Putamen (tissue), 1 donor: ENCODE data around the gene ZBED4.

Experiments
- DNase-seq: peaks from one replicate; pipeline ENCODE4 v3.0.0-alpha.2; 2016; ENCODE audit warnings: low spot score

ZBED4 gene

DNA sequence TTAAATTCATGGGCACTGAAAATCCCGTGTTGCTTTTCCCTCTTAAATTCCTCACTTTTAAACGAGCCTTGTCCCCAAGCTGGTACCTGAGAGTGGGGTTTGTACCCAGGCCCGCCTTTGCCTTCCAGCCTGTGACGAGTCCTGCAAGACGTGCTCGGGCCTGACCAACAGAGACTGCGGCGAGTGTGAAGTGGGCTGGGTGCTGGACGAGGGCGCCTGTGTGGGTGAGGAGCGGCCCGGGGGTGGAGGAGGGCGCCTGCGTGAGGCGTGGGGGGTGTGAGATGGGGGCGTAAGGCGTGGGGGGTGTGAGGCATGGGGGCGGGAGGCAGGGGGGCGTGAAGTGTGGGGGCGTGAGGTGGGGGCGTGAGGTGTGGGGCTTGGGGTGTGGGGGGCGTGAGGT, 68.8 kb downstream of the ZBED4 start:
- no peak for DNase-seq

DNA sequence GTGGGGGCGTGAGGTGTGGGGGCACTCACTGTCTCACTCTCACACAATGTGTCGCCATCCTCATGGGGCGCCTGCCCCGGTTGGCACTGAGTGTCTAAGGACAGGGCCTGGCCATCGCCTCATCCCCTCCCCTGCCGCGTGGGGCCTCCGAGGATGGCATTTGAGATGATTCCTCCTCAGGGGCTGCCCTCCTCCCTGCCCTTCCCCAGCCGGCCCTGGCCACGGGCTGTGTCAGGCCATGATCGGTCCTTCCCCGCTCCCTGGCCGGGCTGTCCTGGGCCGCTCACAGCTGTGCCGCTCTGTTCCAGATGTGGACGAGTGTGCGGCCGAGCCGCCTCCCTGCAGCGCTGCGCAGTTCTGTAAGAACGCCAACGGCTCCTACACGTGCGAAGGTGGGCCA, 69.3 kb downstream of the ZBED4 start:
- DNase-seq = no peak

DNA sequence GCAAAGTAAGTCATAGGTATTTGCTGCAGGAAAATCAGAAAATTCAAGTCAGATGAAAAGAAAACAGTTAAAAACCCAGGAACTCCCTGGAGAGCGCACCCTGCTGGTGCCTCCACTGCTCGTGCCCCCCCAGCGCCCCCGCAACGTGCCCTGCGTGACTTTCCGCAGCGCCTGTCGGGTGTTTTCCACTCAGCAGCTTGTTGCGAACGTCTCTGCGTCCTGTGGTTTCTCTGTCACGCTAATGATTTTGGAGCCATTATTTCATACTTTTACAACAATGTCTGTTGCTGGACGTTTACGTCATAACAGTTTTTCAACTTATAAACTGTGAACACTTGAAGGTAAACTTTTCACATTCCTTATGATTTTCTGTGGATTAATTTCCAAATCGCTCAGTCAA, 69.8 kb downstream of the ZBED4 start:
- no peak for DNase-seq

DNA sequence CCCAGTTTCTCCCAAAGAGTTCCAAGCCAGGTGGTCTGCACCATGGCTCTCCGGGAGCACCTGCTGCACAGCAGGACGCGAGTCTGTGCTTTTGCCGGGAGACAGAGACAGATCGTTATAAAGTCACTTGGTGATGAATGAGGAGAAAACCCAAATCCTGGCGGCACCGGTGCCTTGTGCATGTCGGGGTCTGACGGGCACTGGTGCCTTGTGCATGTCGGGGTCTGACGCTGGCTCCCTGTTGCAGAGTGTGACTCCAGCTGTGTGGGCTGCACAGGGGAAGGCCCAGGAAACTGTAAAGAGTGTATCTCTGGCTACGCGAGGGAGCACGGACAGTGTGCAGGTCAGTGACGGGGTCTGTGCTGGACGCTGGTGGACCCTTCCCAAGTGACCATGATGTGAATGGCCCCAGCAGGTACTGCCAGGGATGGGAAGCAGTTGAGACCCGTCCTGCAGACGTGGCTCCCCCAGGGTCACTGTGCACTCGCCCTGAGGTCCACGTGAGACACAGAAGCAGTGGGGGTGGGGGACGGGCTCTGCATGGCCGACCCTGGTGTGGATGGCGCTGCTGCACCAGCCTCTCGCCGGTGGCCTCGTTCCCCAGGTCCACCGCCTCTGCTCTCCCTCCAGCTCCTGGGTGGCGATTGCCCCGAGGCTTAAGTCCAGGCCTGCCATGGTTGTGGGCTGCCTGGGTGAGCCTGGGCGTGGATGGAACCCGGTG, 70.6 kb downstream of the ZBED4 start:
- DNase-seq = no peak

DNA sequence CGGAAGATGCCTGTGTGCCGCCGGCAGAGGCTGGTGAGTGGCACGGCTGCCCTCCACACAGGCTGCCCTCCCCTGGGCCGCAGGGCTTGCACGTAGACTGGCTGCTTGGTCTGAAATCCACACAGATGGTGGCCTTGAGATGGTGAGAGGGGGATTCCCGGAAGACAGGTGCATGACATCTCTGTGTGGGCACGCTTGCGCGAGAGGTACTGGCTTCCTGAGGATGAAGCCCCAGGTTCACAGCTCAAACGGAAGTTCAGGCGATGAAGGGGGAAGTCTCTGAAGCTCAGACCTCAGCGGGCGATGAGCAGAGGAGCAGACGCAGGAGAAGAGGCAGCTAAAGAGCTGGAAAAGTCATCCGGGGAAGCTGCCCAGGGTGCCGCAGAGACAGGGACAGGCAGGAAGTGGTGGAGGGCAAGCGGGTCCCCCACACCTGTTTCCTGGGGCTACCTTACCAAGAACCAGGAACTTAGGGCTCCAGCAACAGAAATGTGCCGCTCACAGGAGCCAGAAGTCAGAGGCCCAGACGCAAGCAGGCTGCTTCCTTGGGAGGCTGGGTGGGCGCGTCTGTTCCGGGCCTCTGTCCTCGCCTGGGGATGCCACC, 72.0 kb downstream of the ZBED4 start:
- DNase-seq = no peak

DNA sequence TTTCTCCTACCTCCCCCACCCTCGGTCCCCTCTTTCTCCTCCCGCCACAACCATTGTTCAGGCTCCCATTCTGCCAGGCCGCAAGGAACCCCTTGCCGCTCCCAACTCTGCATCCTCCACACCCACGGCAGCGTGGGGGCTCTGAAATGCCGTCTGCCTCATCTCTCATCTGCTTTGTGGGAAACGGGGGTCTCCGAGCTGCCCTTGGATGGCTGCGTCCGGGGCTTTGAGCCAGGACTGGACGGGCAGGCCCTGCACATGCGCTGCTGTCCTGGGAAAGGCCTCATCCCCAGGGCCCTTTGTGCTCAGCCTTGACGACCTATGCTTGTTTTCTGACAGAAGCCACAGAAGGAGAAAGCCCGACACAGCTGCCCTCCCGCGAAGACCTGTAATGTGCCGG, 73.3 kb downstream of the ZBED4 start:
- DNase-seq = no peak

DNA sequence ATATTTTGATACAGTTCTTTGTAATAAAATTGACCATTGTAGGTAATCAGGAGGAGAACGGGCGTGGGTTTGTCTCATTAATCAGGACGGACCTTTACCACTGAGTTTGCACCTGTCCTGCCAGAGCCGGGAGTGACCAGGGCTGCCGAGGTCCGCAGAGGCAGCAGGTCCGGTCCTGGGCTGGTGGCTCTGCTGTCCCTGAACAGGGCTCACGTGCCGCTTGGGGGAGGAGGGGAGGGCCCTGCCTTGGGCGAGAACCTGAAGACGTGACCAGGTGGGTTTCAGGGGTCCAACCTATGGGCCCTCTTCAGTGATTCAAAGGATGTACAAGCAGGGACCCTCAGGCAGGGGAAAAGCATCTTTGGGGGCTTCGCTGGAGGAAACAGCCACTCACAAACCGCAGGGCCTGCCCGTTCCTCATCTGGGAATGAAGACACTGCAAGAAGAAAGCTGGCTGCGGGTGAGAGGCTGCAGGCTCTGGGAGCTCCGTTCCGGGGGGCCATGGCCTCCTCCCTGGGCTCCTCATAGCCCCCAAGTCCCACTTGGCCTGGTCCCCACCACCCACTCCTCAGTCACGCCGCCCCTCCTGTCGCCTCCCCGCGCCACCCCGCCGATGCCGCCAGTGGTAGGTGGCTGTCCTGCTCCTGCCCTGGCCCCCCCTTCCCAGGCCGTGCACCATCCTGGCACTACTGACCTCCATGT, 74.0 kb downstream of the ZBED4 start:
- DNase-seq = no peak

DNA sequence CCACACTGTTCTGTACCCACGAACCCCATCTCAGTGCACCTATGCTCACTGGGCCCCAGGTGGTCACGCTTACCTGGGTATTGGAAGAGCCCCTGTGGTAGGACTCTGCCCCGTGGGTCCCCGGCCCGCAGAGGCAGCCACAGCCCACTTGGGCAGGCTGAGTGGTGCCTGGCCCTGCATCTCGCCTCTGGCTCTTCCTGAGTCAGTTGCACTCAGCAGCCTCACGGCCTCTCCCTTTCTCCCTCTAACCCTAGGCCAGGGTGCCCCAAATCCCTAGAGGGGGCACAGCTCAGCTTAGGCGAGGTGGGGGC, 74.5 kb downstream of the ZBED4 start:
- no peak for DNase-seq

DNA sequence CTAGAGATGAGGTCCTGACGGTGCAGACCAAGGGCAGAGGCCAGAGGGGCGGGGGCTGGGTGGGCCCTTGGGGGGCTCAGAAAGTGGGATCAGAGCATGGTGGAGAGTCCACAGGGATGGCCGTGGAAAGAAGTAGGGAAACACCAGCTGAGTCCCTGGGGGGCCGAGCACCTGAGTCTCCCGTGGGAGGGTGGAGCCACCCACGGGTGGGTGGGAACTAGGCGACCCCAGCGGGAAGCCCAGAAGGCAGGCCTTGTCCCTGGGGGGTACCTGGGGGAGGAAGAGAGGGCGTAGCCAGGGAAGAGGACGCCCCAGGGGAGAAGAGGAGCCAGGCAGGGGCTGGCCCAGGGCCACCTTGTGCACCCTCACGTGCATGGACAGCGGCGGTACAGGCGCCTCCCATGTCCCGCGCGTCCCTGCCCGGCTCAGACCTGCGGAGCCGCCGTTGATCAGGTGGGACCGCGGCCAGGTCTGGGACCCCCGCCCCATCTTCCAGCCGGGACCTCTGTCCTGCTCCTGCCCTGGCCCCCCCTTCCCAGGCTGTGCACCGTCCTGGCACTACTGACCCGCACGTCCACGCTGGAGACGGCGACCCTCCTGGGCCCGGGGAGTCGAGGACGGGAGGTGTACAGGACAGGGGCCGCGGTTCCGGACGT, 75.0 kb downstream of the ZBED4 start:
- no peak for DNase-seq

DNA sequence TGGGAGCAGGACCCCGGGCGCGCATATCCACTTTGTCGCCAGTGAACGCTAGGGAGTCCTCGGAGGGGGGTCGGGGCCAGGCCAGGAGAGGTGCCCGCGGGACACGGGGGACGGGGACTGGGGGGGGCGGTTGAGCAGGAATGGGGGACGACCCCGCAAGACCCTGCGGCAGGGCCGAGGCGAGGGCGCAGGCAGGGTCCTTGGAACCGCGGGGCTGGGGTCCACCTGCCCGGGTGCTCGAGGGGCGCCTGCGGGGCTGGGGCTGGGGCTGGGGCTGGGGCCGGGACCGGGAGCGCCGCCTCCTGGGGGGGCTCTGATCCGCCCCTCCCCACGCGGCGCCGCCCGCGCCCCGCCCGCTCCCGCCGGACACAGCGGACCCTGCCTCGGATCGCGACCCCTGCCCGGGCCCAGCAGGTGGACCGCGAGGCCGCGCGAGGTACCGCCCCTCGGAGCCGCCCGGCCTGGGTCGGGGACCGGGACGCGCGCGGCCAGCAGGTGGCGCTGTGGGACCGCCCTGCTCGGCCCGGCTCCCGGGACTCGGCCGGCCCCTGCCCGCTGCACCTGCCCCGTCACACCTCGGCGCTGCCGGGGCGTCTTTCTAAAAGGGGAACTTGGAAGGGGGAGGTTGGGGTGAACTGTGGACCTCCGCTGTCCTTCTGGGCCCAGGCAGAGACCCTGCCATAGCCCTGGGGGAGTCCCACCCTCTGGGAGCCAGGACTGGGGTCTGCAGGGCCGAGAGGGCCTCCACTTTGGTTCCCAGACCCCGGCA, 75.8 kb downstream of the ZBED4 start:
- no peak for DNase-seq

DNA sequence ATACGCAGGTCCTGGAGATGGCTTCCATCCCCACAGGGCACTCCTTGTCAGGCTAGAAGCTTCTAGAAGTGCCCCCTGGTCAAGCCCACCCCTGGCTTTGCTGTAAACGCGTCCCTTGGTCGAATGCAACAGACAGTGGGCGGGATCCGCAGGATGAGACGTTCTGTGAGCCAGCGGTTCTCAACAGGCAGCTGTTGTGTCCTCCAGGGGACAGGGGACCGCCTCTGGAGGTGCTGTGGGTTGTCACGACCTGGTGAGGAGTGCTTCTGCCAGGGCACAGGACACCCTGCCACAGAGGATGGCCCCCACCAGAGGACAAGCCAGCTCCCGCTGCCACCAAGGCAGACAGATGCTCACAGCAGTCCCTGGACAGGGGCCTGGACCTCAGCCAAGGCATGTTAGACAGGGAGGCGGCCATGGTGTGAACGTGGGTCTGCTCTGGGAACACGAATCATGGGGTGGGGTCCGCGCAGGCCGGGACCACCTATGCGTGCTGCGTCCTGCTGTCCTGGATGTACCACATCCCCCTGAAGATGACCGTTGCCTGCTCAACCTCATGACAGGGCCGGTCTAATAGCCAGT, 76.4 kb downstream of the ZBED4 start:
- no peak for DNase-seq

DNA sequence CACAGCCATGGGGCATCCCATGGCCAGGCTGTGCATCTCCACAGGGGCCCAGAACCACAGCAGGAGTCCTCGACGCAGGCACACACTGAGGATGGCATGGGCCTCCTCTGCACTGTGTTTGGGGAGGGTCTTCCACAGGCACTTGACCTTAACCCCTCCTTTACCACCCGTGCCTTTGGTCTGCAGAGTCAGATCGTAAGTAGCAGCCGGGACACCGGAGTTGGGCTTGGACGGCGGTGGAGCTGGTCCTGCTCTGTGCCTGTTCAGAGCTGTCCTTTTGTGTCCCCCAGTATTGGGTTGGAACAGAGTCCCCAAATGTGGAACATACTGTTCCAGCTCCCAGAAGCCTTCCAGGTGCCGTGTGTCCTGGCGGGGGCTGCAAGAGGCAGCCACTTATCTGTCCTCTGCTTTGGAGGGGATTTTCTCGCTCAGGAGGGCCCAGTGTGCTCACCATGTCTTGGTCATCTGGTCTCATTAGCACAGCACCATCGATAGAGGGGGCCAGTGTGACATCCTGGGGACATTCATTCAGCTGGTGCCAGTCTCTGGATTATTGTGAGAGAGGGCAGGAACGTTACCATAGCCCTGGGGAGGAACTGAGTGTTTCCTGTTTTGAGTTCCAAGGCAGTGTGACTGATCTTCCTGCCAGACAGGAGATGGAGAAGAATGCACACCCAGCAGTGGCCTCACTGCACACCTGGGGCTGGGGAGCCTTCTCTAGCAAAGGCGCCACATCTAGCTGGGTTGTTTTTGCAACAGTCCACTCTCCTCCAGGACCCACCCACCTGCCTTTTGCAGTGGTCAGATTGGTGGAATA, 77.2 kb downstream of the ZBED4 start:
- peak; percentile 81 for DNase-seq

DNA sequence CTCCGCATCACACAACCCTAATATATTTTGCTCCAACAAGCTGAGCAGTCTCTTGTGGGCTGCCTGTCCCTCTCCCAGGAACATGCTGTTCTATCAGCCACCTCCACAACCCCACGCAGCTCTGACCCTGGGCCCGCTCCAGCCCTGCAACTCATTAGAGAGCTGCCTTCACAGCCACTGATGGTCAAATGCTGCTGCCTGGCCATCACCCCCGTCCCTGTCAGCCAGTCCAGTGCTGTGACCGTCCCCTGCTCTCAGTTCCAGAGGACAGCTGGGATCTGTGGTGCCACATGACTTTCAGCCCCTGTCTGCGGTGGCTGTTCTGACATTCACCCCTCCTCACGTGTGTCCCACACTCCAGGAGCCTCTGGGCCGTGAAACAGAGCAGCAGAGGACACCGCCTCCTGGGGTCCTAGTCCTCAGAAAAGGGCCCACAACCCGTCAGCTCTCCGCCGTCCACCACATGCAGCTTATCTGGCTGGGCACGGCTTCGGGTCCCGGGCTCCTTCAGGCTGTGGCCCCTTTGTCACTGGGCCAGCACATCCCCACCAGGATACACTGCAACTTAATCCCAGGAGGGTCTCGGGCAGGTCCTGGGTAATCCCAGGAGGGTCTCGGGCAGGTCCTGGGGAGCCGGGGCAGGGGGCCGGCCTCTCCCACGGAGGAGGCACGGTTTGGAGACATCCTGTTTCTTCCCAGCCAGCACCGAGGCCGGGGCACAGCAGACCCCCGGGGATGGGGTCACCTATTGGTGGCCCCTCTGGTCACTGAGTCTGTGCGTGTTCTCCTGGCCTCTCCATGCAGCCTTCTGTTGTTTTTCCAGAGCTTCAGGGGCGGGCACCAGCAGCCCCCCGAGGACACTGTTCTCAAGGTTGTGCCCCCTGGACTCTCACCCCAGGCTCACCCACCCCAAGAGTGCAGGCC, 79.9 kb downstream of the ZBED4 start:
- DNase-seq = peak; percentile 59

DNA sequence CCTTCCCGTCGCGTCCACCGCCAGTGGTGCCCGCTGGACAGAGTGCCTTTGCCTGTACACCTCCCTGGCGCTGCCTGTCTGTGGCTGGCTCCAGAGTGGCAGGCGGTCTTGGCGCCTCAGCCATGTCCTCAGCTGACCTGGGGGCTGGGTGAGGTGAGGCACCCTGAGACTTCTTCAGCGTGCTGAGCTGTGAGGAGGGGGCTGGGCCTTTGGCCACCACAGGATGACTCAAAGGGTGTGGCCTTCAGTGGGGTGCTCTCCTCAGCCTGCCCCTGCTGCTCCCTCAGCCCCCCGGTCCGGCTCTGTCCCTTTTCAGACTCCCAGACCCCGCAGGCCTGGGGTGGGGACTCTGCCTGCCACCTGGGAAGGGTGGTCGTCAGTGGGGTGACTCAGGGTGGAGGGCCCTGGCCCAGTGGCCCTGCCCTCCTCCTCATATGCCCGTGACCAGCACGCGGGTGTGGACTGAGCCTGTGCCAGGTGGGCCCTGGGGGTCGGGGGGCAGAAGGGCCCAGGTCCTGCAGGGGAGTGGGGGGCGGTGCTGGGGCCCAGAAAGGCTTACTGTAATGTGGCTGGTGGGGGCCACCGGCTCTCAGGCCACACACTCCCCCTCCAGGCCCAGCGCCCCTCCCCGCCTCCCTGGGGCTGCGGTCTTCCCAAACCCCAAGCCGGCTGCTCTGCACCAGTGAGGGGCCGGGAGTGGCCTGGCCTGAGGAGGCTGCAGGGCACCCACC, 80.7 kb downstream of the ZBED4 start:
- peak; percentile 52 for DNase-seq

DNA sequence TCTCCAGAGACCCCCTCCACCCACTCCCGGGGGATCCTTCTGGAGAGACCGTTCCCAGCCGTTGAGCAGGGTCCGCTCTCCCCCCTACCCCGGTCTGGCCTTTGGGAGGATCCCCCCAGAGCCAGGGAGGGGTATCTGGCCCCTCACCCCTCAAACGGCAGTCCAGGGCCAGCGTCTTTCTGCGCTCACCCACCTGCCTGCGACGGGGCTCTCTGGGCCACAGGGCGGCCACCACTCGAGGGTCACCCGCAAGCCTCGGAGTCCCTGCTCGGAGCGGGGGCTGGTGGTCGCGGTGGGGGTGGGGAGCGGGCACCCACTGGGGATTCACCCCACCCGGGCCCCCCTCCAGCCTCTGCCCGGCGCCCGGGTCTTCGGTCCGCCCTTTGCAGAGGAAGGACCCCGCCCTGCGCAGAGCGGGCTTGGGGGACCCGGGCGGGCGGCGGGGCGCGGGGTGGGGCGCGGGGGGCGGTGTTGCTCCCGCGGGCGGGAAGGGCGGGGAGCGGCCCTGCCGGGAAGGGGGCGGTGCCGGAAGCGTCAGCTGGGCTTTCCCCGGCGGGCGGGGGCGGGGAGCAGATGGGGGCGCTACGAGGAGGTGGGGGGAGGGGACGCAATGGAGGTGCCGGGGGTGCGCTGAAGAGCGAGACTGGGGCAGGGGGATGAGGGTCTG, 81.4 kb downstream of the ZBED4 start:
- DNase-seq = peak; percentile 61

DNA sequence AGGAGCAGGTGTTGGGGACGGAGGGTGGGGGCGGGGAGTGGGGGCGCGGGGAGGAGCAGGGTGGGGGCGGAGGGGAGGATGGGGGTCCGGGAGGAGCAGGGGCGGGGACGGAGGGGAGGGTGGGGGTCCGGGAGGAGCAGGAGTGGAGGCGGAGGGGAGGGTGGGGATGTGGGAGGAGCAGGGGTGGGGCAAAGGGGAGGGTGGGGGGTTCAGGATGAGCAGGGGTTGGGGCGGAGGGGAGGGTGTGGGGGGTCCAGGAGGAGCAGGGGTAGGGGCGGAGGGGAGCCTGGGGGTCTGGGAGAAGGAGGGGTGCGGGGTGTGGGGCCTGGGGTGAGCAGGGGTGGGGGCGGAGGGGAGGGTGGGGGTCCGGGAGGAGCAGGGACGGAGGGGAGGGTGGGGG, 81.9 kb downstream of the ZBED4 start:
- DNase-seq = no peak

DNA sequence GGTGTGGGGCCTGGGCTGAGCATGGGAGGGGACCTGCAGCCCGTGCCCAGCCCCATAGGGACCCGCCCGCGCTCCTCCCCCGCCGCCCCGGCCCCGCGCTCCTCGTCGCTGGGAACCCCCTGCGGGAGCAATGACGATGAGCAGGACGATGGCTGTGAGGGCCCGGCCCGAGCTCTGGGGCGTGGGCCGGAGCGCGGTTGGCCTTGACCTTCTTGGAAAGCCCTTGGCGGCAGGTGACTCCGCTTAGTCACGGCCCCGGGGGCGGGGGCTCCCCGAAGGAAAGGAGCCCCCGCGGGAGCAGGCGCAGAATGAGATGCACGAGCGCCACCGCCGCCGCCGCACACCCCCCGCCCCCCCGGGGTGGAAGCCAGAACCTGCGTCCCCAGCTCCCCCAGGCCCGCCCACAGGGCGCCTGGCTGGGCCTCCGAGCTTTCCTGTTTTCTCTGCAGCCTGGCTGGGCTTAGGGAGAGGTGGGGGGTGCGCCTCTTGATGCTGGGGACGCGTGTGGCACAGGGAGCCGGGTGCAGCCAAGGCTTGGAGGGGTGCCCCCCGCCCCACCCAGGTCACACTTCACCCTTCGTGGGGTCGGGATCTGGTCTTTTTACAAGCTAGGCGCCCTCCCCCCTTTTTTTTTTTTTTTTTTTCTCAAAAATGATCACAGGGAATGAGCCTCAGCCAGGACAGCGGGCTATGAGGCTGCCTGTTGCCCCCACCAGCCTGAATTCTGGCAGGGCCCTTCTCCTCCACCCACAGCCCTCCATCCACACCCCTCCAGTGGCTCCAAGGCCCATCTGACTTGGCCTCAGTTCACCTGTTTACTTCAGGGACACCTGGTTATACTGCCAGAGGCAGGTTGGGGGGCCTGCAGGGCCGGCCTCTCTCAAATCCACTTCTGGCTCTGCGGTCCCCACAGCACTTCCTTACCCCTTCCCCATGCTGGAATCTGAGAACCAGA, 82.7 kb downstream of the ZBED4 start:
- DNase-seq = peak; percentile 61
